B cell (primary cell): ENCODE measurements around the gene DNAJC6.

Source experiments
- CTCF ChIP-seq: fragments of 200-600 bp; IDR thresholded peaks from one replicate; pipeline ENCODE4 v1.8.0; 2022; ENCODE audit warnings: antibody characterized with exemption, mild to moderate bottlenecking
- EZH2 ChIP-seq: IDR thresholded peaks from 2 replicates; pipeline ENCODE4 v1.6.1; 2012; ENCODE audit warnings: borderline replicate concordance, low read depth, mild to moderate bottlenecking, moderate library complexity, low read length; ENCODE audit not compliant: insufficient read depth, poor library complexity, severe bottlenecking

GRCh38 chr1:65311760-65312159 lies 2.4 kb downstream of the DNAJC6 start:
- TF ChIP-seq CTCF (no peak), EZH2 (no peak)
